GM12864 (cell line): ENCODE data around the gene KIAA0319L.

ENCODE experiments used
- DNase-seq: peaks from one replicate; pipeline ENCODE4 v3.0.0-alpha.2; 2011; ENCODE audit warnings: low read depth
- H3K4me3 ChIP-seq: 2 replicates; pipeline ENCODE4 v1.5.1; 2011; ENCODE audit warnings: mild to moderate bottlenecking, low read depth, low read length, control low read depth
- CTCF ChIP-seq: IDR thresholded peaks from 2 replicates; pipeline ENCODE4 v1.5.1; 2011; ENCODE audit warnings: low read depth, mild to moderate bottlenecking, moderate library complexity, low read length, control low read depth, inconsistent platforms; ENCODE audit errors: missing control alignments

KIAA0319L gene

GRCh38 chr1:35598895-35599294 is 41.7 kb upstream of the KIAA0319L start:
- no peak for TF ChIP-seq CTCF
- H3K4me3 ChIP-seq, result no peak overlapping the region
- DNase-seq, result no peak

GRCh38 chr1:35597870-35598269 is 40.7 kb upstream of the KIAA0319L start:
- H3K4me3 ChIP-seq, result no peak overlapping the region
- no peak for DNase-seq
- no peak for TF ChIP-seq CTCF

GRCh38 chr1:35595684-35596083 is 38.5 kb upstream of the KIAA0319L start:
- H3K4me3 ChIP-seq, result no peak overlapping the region
- TF ChIP-seq CTCF, result no peak
- DNase-seq, result no peak

- H3K4me3 ChIP-seq, result no peak overlapping the region
- no peak for DNase-seq
- TF ChIP-seq CTCF, result no peak
Measured at GRCh38 chr1:35594005-35594760, 37.0 kb upstream of the KIAA0319L start.

GRCh38 chr1:35592991-35593769 is 36.0 kb upstream of the KIAA0319L start:
- no peak for TF ChIP-seq CTCF
- no peak overlapping the region for H3K4me3 ChIP-seq
- DNase-seq, result no peak

- DNase-seq, result no peak
- no peak overlapping the region for H3K4me3 ChIP-seq
- TF ChIP-seq CTCF, result no peak
Measured at GRCh38 chr1:35591211-35591610, 34.0 kb upstream of the KIAA0319L start.
